SK-N-MC (cell line): ENCODE measurements around the gene PTPRM.

Source experiments
- EZH2 ChIP-seq: fragments of 200-600 bp; sonication (generic); IDR thresholded peaks from one replicate; pipeline ENCODE4 v1.6.1; 2017; ENCODE audit warnings: antibody characterized with exemption
- FOXP2 ChIP-seq: optimal IDR thresholded peaks from 2 replicates; pipeline ENCODE3; 2011; ENCODE audit warnings: mild to moderate bottlenecking, moderate library complexity; ENCODE audit not compliant: insufficient read depth; ENCODE audit errors: extremely low read length, control extremely low read depth
- POLR2AphosphoS5 ChIP-seq: IDR thresholded peaks from 2 replicates; pipeline ENCODE4 v1.6.1; 2012; ENCODE audit warnings: mild to moderate bottlenecking, low read depth, low read length, borderline replicate concordance

DNA sequence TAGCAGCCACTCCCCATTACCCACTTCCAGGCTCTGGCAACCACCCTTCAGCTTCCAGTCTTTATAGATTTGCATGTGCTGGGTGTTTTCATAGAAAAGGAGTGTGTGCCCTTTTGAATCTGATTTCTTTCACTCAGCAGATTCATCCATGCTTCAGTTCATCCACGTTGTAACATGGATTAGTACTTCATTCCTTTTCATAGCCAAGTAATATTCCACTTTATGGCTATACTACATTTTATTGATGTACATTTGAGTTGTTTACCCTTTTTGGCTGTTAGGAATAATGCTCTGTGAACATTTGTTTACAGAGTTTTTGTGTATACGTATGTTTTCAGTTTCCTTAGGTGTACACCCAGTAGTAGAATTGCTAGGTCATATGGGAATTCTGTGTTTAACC is 836.6 kb downstream of the PTPRM start:
- no peak for TF ChIP-seq EZH2
- TF ChIP-seq POLR2AphosphoS5: no peak
- no peak for TF ChIP-seq FOXP2
